ENCODE results near the gene CELF6.

The CELF6 gene

DNA sequence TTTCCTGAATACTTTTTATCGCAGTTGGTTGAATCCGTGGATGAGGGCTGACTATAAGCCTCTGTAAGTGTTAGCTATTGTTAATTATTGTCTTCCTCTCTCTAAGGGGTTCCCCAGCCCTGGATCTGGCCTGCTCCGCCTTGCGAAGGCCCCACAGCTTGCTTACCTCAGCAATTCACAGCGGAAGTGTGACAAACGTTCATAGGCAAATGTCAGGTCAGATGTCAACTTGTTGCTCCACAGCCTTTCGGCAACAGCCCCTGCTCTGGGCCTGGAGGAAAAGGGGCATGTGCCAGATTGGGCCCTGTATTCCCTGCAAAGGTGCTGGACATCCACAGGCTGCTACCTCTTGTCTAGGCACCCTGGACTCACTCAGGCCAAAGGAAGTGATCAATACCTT is 25.3 kb upstream of the CELF6 start:
- no peak overlapping the region for H3K4me3 ChIP-seq (ENCODE audit: severe bottlenecking)
- no peak for TF ChIP-seq CTCF (IDR thresholded peaks at IDR 0.05; ENCODE audit: poor library complexity, severe bottlenecking)
- no peaks in the 10 kb centered on the region for H3K9me3 ChIP-seq (ENCODE audit: severe bottlenecking)
- DNase-seq (ENCODE audit: low spot score) = no peak
- peaks cover 39% of the 10 kb centered on the region for H3K36me3 ChIP-seq (ENCODE audit: low read depth)
- no peaks in the 10 kb centered on the region for H3K27me3 ChIP-seq (ENCODE audit: insufficient read depth, poor library complexity, severe bottlenecking)
- ATAC-seq (ENCODE audit: low read depth) = no peak
- no peaks in the 10 kb centered on the region for H3K4me1 ChIP-seq (ENCODE audit: insufficient read depth, poor library complexity, severe bottlenecking)
- H3K27ac ChIP-seq (ENCODE audit: poor library complexity, severe bottlenecking) = no peak overlapping the region

GRCh38 chr15:72344602-72345001 is 24.6 kb upstream of the CELF6 start:
- no peak for ATAC-seq (ENCODE audit: low read depth)
- peaks cover 32% of the 10 kb centered on the region for H3K36me3 ChIP-seq (ENCODE audit: low read depth)
- no peaks in the 10 kb centered on the region for H3K4me1 ChIP-seq (ENCODE audit: insufficient read depth, poor library complexity, severe bottlenecking)
- no peak for DNase-seq (ENCODE audit: low spot score)
- H3K4me3 ChIP-seq (ENCODE audit: severe bottlenecking) = no peak overlapping the region
- no peaks in the 10 kb centered on the region for H3K9me3 ChIP-seq (ENCODE audit: severe bottlenecking)
- H3K27me3 ChIP-seq (ENCODE audit: insufficient read depth, poor library complexity, severe bottlenecking) = no peaks in the 10 kb centered on the region
- TF ChIP-seq CTCF (IDR thresholded peaks at IDR 0.05; ENCODE audit: poor library complexity, severe bottlenecking) = no peak
- no peak overlapping the region for H3K27ac ChIP-seq (ENCODE audit: poor library complexity, severe bottlenecking)

DNA sequence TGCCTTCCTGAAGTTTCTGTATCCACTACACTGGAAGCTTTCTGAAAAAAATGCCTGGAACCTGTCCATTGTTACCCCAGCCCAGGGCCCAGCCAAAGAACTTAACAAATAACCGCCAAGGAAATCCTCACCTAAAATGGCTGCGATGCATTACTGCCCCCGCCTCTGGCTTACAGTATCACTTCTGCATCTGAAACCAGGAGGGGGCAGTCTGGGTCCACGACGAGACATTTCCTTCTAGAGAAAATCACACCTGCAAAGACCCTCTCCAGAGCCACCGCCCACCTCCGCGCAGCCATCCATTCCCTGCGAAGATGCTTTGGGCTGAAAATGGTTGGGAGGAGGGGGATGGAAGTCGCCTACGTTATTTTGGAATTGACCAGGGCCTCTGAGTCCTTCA is 22.4 kb upstream of the CELF6 start:
- Histone ChIP-seq H3K27me3 (ENCODE audit: insufficient read depth, poor library complexity, severe bottlenecking) (no peaks in the 10 kb centered on the region), H3K27ac (ENCODE audit: poor library complexity, severe bottlenecking) (no peak overlapping the region), H3K4me1 (ENCODE audit: insufficient read depth, poor library complexity, severe bottlenecking) (no peaks in the 10 kb centered on the region), H3K36me3 (ENCODE audit: low read depth) (peaks cover 15% of the 10 kb centered on the region), H3K4me3 (ENCODE audit: severe bottlenecking) (no peak overlapping the region), H3K9me3 (ENCODE audit: severe bottlenecking) (no peaks in the 10 kb centered on the region)
- ATAC-seq (ENCODE audit: low read depth) (no peak), DNase-seq (ENCODE audit: low spot score) (no peak)
- TF ChIP-seq CTCF (IDR thresholded peaks at IDR 0.05; ENCODE audit: poor library complexity, severe bottlenecking) = peak; percentile 43

DNA sequence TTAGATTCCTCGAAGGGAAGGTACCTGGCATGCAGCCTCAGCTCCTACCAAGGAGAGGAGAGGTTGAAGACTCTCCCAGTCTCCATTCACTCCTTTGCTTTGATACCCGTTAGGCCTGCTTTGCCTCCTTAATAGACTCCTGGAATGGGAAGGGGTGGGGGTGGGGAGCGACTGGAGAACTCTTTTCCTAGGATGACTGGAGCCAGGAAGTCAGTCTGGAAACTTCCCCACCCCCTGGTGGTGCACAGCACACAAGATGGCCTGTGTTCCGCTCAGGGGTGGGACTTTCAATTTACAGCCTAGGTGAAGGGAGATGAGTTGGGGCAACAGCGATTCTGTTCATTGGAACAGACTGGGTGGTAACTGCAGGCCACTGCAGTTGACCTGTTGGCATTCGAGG is 21.4 kb upstream of the CELF6 start:
- Histone ChIP-seq H3K4me1 (ENCODE audit: insufficient read depth, poor library complexity, severe bottlenecking) (no peaks in the 10 kb centered on the region), H3K9me3 (ENCODE audit: severe bottlenecking) (no peaks in the 10 kb centered on the region), H3K4me3 (ENCODE audit: severe bottlenecking) (no peak overlapping the region), H3K27me3 (ENCODE audit: insufficient read depth, poor library complexity, severe bottlenecking) (no peaks in the 10 kb centered on the region), H3K36me3 (ENCODE audit: low read depth) (peaks cover 14% of the 10 kb centered on the region), H3K27ac (ENCODE audit: poor library complexity, severe bottlenecking) (no peak overlapping the region)
- ATAC-seq (ENCODE audit: low read depth) (peak; percentile 17; the same call in 1 of the 3 replicates), DNase-seq (ENCODE audit: low spot score) (no peak)
- peak; percentile 19 for TF ChIP-seq CTCF (IDR thresholded peaks at IDR 0.05; ENCODE audit: poor library complexity, severe bottlenecking)

GRCh38 chr15:72340366-72340765 is 20.4 kb upstream of the CELF6 start:
- no peaks in the 10 kb centered on the region for H3K9me3 ChIP-seq (ENCODE audit: severe bottlenecking)
- no peak overlapping the region for H3K4me3 ChIP-seq (ENCODE audit: severe bottlenecking)
- peaks cover 8% of the 10 kb centered on the region for H3K36me3 ChIP-seq (ENCODE audit: low read depth)
- TF ChIP-seq CTCF (IDR thresholded peaks at IDR 0.05; ENCODE audit: poor library complexity, severe bottlenecking) = no peak
- peak overlapping the region; percentile 21 for H3K27ac ChIP-seq (ENCODE audit: poor library complexity, severe bottlenecking)
- DNase-seq (ENCODE audit: low spot score) (no peak), ATAC-seq (ENCODE audit: low read depth) (no peak)
- H3K4me1 ChIP-seq (ENCODE audit: insufficient read depth, poor library complexity, severe bottlenecking) = no peaks in the 10 kb centered on the region
- no peaks in the 10 kb centered on the region for H3K27me3 ChIP-seq (ENCODE audit: insufficient read depth, poor library complexity, severe bottlenecking)
